Ureter (tissue), 1 donor: ENCODE measurements around the gene TNFRSF25. TPM values are rescaled to one million over a fixed set of nuclear protein-coding genes. Genes with fewer than 3 reads are reported as not detected.

Experiments
- DNase-seq: peaks from one replicate; pipeline ENCODE4 v3.0.0-alpha.2; 2020; ENCODE audit warnings: low spot score
- total RNA-seq: library from RNA; stranded (reverse); gene quantifications from one replicate; pipeline ENCODE4 v1.2.4, GENCODE V29; 2023
- donor health status: DM: yes; HTN: yes; CAD: no.

Gene TNFRSF25
- total RNA-seq, result 17.1 TPM

GRCh38 chr1:6466023-6466422, at the start of gene TNFRSF25:
TSS of gene TNFRSF25 (minus strand) at chr1:6466173. CDS start at chr1:6466107, 66 bp downstream.
- no peak for DNase-seq

GRCh38 chr1:6515771-6516170, 49.8 kb upstream of the TNFRSF25 start:
- DNase-seq, result no peak

- no peak for DNase-seq
Measured at GRCh38 chr1:6513320-6513801, 47.4 kb upstream of the TNFRSF25 start.

- DNase-seq, result no peak
Measured at GRCh38 chr1:6512908-6513280, 46.9 kb upstream of the TNFRSF25 start.

GRCh38 chr1:6512245-6512907, 46.4 kb upstream of the TNFRSF25 start:
- DNase-seq, result no peak

GRCh38 chr1:6511561-6512244, 45.7 kb upstream of the TNFRSF25 start:
- no peak for DNase-seq

- DNase-seq, result no peak
Measured at GRCh38 chr1:6511056-6511455, 45.1 kb upstream of the TNFRSF25 start.

- DNase-seq, result no peak
Measured at GRCh38 chr1:6510493-6510892, 44.5 kb upstream of the TNFRSF25 start.

GRCh38 chr1:6509919-6510291, 43.9 kb upstream of the TNFRSF25 start:
- DNase-seq, result no peak

GRCh38 chr1:6509220-6509918, 43.4 kb upstream of the TNFRSF25 start:
- DNase-seq, result no peak

GRCh38 chr1:6508816-6509189, 42.8 kb upstream of the TNFRSF25 start:
- no peak for DNase-seq

GRCh38 chr1:6508154-6508815, 42.3 kb upstream of the TNFRSF25 start:
- DNase-seq, result no peak

- no peak for DNase-seq
Measured at GRCh38 chr1:6507461-6507911, 41.5 kb upstream of the TNFRSF25 start.

- DNase-seq, result no peak
Measured at GRCh38 chr1:6507037-6507428, 41.1 kb upstream of the TNFRSF25 start.

GRCh38 chr1:6506210-6507036, 40.5 kb upstream of the TNFRSF25 start:
- DNase-seq, result no peak

GRCh38 chr1:6505367-6506209, 39.6 kb upstream of the TNFRSF25 start:
- no peak for DNase-seq

GRCh38 chr1:6504887-6505286, 38.9 kb upstream of the TNFRSF25 start:
- DNase-seq, result no peak

- DNase-seq, result no peak
Measured at GRCh38 chr1:6503884-6504602, 38.1 kb upstream of the TNFRSF25 start.

- DNase-seq, result no peak
Measured at GRCh38 chr1:6502000-6502891, 36.3 kb upstream of the TNFRSF25 start.
